IPS DF 6.9 (cell line): Measurements from ENCODE around the gene MSL3.
A peak's percentile ranks its signal among the peaks of the same experiment; 100 is the strongest.

Source experiments
- DNase-seq: peaks from one replicate; pipeline ENCODE4 v3.0.0-alpha.2; 2013; ENCODE audit warnings: low read depth, low spot score
- H3K27ac ChIP-seq: one replicate; pipeline ENCODE4 v1.5.1; 2013; ENCODE audit warnings: low read length, control low read depth
- H3K27me3 ChIP-seq: 2 replicates; pipeline ENCODE4 v1.6.1; 2013; ENCODE audit warnings: mild to moderate bottlenecking, low read length; ENCODE audit not compliant: control insufficient read depth, insufficient read depth
- H3K36me3 ChIP-seq: 2 replicates; pipeline ENCODE4 v1.6.1; 2013; ENCODE audit warnings: low read length; ENCODE audit not compliant: control insufficient read depth, insufficient read depth
- H3K4me1 ChIP-seq: 2 replicates; pipeline ENCODE4 v1.6.1; 2013; ENCODE audit warnings: low read length; ENCODE audit not compliant: control insufficient read depth, insufficient read depth
- H3K4me3 ChIP-seq: 2 replicates; pipeline ENCODE4 v1.5.1; 2013; ENCODE audit warnings: mild to moderate bottlenecking, low read length
- H3K9me3 ChIP-seq: 2 replicates; pipeline ENCODE4 v1.6.1; 2013; ENCODE audit warnings: low read length, inconsistent platforms; ENCODE audit not compliant: control insufficient read depth, insufficient read depth
- WGBS: extraction: QIAGEN DNeasy Blood & Tissue Kit; methylation state at CpG from one replicate; pipeline ENCODE4 v1.1.7; 2013; ENCODE audit warnings: mixed read lengths, missing lambda C conversion rate; ENCODE audit not compliant: insufficient read length, insufficient coverage; 5-methylcytosine and 5-hydroxymethylcytosine counted together

Gene MSL3

DNA sequence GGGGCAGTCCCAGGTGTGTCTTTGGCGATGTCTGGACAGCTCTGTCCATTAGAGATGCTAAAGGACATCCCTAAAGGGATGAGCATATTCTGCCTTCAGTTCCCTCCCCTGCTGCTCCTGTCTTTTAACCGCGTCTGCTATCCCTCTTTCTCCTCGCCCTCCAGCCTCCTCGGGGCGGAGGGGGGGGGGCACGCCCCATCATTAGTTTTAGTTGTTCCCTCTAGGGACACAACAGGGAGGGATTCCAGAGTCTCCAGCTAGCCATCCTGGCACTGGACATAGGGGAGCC lies 1.1 kb downstream of the MSL3 start:
- H3K27ac ChIP-seq = no peak overlapping the region

DNA sequence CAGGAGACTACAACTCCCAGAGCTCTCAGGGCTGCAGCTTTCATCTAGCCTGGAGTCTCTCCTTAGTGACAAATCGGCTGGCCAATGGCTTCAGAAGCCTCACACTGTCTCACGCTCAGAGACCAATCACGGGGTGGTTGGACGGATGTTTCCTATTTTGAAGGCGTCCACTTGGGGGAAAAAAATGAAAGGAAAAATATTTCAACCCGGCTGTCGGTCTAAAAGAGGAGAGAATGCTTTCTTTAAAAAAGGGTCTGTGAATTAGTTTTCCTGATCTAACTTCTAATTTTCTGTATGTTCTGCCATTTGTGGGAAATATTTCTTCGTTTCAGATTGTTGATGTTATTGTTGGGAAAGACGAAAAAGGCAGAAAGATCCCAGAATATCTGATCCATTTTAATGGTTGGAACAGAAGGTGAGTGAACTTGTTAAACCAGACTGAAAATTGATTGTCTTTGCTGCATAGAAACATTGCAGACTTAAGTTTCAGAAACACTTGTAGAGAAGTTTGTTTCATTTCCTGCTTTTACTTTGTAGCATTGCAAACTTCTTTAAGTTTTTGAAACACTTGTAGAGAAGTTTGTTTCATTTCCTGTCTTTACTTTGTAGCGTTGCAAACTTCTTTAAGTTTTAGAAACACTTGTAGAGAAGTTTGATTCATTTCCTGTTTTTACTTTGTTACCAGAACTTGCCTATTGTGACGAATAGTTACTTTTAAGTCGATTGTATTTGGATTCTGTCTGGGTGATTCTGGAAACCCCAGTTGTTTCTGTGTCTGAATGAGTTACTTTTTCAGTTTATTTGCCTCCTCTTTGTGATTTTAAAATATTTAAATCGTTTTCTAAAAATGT lies 1.6 kb downstream of the MSL3 start:
- H3K4me3 ChIP-seq = peak overlapping the region; percentile 37; the same call in 1 of the 2 replicates
- no peaks in the 10 kb centered on the region for H3K27me3 ChIP-seq
- H3K36me3 ChIP-seq = no peaks in the 10 kb centered on the region
- no peak overlapping the region for H3K27ac ChIP-seq
- H3K4me1 ChIP-seq = no peaks in the 10 kb centered on the region
- no CpG with 5 or more reads among the region's 13 CpGs for WGBS
- no peaks in the 10 kb centered on the region for H3K9me3 ChIP-seq
- no peak for DNase-seq

More for the DNA sequence above, 1.1 kb downstream of the MSL3 start:
- Histone ChIP-seq H3K36me3 (no peaks in the 10 kb centered on the region), H3K27me3 (no peaks in the 10 kb centered on the region), H3K9me3 (no peaks in the 10 kb centered on the region), H3K4me1 (no peaks in the 10 kb centered on the region), H3K4me3 (peak overlapping the region; percentile 94; the same call in 1 of the 2 replicates)
- no peak for DNase-seq
- WGBS = no CpG with 5 or more reads among the region's 7 CpGs

DNA sequence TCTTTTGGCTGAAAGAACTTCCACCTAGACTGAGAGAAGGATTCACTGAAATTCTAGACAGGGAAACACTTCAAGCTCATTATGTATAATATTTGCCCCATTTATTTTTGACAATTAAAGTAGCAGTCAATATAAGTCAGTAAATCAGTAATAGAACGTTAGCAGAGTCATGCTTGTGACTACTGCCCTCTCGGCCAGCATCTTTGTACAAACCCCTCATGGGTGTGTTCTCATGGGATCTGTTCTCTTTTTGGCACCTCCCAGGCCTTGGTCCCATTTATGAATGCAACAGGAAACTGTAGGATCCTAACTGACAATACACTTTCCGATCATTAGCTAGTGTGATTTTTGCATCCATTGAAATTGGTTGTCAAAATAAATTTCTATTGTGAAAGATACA lies 2.9 kb downstream of the MSL3 start:
- Histone ChIP-seq H3K36me3 (no peaks in the 10 kb centered on the region), H3K4me3 (no peak overlapping the region), H3K27me3 (no peaks in the 10 kb centered on the region), H3K9me3 (no peaks in the 10 kb centered on the region), H3K27ac (no peak overlapping the region), H3K4me1 (no peaks in the 10 kb centered on the region)
- no peak for DNase-seq
- WGBS = no CpG with 5 or more reads among the region's 3 CpGs

DNA sequence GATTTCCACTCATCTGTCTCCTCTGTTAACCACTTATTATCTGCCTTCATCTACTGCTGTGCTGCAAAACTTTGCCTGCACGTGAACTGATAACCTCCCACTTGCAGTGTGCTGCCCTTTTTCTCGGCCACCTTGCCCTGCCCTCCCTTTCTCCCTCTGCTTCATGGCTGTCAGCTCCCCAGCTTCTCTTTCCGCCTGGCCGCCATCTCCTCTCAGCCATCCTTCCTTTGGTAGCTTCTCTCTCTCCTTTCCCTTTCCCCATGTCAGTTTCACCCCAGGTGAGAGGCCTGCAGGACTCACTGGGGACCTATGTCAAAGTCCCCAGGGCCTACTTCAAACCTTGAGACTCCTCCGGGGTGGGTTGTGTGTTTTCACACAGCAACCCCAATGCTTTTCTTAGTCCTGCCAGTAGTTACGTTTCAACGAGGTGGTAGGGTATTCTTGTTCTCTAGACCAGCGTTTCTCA lies 6.6 kb downstream of the MSL3 start:
- Histone ChIP-seq H3K4me1 (no peaks in the 10 kb centered on the region), H3K4me3 (no peak overlapping the region), H3K36me3 (no peaks in the 10 kb centered on the region), H3K27ac (no peak overlapping the region), H3K27me3 (no peaks in the 10 kb centered on the region), H3K9me3 (no peaks in the 10 kb centered on the region)
- WGBS = no CpG with 5 or more reads among the region's 8 CpGs
- no peak for DNase-seq

DNA sequence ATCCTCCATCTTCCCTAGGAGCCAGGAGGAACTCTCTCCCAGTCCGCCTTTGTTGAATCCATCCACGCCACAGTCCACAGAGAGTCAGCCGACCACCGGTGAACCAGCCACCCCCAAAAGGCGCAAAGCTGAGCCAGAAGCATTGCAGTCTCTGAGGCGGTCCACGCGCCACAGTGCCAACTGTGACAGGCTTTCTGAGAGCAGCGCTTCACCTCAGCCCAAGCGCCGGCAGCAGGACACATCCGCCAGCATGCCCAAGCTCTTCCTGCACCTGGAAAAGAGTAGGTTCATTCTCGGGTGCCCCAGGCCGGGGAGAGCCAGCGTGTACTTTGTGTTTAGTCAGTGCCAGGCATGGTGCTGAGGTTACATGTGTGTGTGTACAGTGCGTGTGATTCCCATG lies 7.4 kb downstream of the MSL3 start:
- no peaks in the 10 kb centered on the region for H3K27me3 ChIP-seq
- no CpG with 5 or more reads among the region's 16 CpGs for WGBS
- H3K27ac ChIP-seq = no peak overlapping the region
- no peaks in the 10 kb centered on the region for H3K4me1 ChIP-seq
- H3K4me3 ChIP-seq = no peak overlapping the region
- no peaks in the 10 kb centered on the region for H3K36me3 ChIP-seq
- no peak for DNase-seq
- no peaks in the 10 kb centered on the region for H3K9me3 ChIP-seq

DNA sequence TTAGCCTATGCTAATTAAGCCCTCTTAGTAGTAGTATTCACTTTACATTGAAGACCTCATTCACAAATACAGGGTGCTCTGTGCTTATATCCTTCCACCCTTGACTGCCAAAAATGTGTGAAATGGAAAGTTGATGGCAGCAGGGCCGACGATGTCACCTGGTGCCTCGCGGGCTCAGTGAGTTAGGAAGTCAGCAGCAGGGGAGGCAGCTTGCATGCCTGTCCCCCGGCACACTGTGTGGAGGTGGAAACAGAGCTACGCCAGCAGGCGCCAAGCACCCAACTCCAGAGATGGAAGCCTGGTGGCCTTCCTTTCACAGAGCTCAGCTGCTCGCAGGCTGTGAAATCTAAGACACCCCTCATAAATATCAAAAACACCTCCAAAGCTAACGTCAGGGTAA lies 8.4 kb downstream of the MSL3 start:
- Histone ChIP-seq H3K36me3 (no peaks in the 10 kb centered on the region), H3K27ac (no peak overlapping the region), H3K9me3 (no peaks in the 10 kb centered on the region), H3K4me1 (no peaks in the 10 kb centered on the region), H3K4me3 (no peak overlapping the region), H3K27me3 (no peaks in the 10 kb centered on the region)
- no peak for DNase-seq
- no CpG with 5 or more reads among the region's 9 CpGs for WGBS

DNA sequence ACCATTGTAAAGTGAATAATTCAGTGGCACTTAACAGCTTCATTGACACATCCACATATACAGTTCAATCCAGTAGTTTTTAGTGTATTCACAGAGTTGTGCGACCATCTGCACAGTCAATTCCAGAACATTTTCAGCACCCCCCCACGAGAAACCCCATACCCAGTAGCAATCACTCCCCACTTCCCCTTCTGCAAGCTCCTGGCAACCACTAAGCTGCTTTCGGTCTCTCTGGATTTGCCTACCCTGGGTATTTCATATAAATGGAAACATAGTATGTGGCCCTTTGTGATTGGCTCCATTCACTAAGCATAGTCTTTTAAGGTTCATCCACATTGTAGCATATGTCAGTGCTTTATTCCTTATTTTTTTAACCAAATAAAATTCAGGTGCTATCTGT lies 10.0 kb downstream of the MSL3 start:
- no peaks in the 10 kb centered on the region for H3K9me3 ChIP-seq
- DNase-seq = no peak
- H3K27me3 ChIP-seq = no peaks in the 10 kb centered on the region
- no peaks in the 10 kb centered on the region for H3K36me3 ChIP-seq
- WGBS = no CpG with 5 or more reads among the region's 3 CpGs
- H3K4me3 ChIP-seq = no peak overlapping the region
- H3K4me1 ChIP-seq = no peaks in the 10 kb centered on the region
- H3K27ac ChIP-seq = no peak overlapping the region

DNA sequence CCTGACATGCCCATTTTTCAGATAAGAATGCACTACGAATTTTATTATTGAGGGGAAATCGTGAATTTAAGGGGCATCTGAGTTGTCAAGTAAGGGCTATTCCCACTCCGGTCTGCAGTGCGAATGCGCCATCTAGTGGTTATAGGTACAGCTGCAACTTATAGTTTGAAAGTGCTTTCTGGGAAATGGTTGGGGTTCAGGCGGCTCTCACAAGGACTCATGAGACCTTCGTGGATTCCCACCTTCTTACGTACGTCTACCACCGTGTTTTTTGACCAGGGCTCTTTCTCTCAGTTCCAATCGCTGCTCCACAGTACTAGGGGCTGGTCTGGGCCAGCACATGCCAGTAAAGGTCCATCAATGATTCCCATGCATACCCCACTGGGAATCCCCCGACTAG lies 12.3 kb downstream of the MSL3 start:
- Histone ChIP-seq H3K4me3 (no peak overlapping the region), H3K4me1 (no peaks in the 10 kb centered on the region), H3K27ac (no peak overlapping the region), H3K9me3 (no peaks in the 10 kb centered on the region), H3K27me3 (no peaks in the 10 kb centered on the region), H3K36me3 (no peaks in the 10 kb centered on the region)
- no CpG with 5 or more reads among the region's 12 CpGs for WGBS
- DNase-seq = no peak

DNA sequence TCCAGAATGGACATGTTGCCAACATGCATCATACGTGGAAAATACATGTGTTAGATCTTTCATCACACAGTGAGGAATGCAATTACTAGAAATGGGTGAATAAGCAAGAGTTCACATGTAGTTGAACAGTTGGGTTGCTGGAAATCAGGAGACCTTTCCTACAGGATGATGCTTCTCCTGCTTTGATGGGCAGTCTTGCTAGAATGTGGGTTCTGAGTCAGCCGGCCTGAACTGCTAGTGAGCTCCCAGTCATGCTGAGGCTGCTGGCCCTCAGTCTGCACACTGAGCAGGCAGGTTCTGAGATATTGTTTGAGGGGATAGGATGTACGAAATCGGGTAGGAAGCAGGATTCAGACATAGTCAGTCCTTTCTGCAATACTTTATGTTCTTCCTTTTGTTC lies 20.2 kb downstream of the MSL3 start:
- Histone ChIP-seq H3K4me1 (no peaks in the 10 kb centered on the region), H3K27me3 (no peaks in the 10 kb centered on the region), H3K9me3 (no peaks in the 10 kb centered on the region), H3K27ac (no peak overlapping the region), H3K4me3 (no peak overlapping the region), H3K36me3 (no peaks in the 10 kb centered on the region)
- no CpG with 5 or more reads among the region's 4 CpGs for WGBS
- no peak for DNase-seq

DNA sequence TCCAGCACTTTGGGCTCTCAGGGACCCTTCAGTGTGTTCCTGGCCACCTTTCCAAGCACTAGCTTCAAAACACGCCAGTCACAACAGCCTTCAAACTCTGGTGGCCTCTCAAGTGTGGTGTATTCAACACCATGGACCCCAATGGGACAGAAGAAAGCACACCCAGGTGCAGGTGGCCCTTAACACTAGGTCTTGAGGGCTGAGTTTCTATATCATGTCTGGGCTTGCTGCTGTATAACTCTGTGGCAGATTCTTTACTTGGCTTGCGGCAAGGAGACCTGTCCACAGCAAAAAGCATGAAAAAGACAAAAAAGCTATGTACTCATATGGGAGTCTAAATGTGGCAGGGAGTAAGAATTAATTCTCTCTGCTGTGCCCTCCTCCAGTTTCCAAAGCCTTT lies 23.1 kb downstream of the MSL3 start:
- no peak for DNase-seq
- H3K36me3 ChIP-seq = no peaks in the 10 kb centered on the region
- no peak overlapping the region for H3K4me3 ChIP-seq
- no peaks in the 10 kb centered on the region for H3K27me3 ChIP-seq
- H3K27ac ChIP-seq = no peak overlapping the region
- no CpG with 5 or more reads among the region's 2 CpGs for WGBS
- no peaks in the 10 kb centered on the region for H3K4me1 ChIP-seq
- H3K9me3 ChIP-seq = no peaks in the 10 kb centered on the region

DNA sequence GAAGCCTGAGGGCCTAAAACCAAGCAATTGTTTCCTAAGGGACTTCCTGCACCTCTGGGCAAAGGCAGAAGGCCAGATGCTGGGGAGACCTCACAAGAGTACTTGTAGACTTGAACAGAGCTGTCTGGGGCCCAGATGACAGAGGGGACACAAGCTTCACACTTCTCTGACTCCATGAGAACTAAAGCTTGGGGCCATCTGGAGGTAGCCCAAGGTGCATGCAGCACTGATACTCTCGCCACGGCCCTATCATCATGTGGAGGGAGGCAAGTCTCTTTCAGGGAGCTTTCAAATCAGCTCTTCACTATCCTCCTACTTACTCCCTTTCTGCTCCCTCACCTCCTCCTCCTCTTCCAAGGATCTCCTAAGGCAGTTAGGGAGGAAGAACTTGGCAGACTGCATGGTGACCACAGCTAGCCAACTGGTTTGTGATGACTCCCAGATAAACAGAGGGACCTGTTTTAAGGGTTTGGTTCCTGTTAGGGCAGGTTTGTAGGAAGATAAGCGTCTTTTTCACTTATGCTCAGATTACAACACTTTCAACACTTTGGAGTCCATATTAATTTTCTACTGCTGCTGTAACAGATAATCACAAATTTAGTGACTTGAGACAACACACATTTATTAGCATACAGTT lies 23.8 kb downstream of the MSL3 start:
- no peak overlapping the region for H3K27ac ChIP-seq
- no peak for DNase-seq
- H3K9me3 ChIP-seq = no peaks in the 10 kb centered on the region
- H3K36me3 ChIP-seq = no peaks in the 10 kb centered on the region
- H3K4me1 ChIP-seq = no peaks in the 10 kb centered on the region
- H3K27me3 ChIP-seq = no peaks in the 10 kb centered on the region
- H3K4me3 ChIP-seq = no peak overlapping the region
- no CpG with 5 or more reads among the region's 3 CpGs for WGBS
